Stimulated activated CD4-positive, alpha-beta T cell treated with anti-CD3 and anti-CD28 coated beads, Interleukin-4, amount 100 ng/mL, for 4 hours (primary cell): ENCODE data around the gene ERCC6L.

ENCODE experiments used
- DNase-seq, 2 experiments: peaks; one replicate each; pipeline ENCODE4 v3.0.0-alpha.2; 2020

Gene ERCC6L, protein sequence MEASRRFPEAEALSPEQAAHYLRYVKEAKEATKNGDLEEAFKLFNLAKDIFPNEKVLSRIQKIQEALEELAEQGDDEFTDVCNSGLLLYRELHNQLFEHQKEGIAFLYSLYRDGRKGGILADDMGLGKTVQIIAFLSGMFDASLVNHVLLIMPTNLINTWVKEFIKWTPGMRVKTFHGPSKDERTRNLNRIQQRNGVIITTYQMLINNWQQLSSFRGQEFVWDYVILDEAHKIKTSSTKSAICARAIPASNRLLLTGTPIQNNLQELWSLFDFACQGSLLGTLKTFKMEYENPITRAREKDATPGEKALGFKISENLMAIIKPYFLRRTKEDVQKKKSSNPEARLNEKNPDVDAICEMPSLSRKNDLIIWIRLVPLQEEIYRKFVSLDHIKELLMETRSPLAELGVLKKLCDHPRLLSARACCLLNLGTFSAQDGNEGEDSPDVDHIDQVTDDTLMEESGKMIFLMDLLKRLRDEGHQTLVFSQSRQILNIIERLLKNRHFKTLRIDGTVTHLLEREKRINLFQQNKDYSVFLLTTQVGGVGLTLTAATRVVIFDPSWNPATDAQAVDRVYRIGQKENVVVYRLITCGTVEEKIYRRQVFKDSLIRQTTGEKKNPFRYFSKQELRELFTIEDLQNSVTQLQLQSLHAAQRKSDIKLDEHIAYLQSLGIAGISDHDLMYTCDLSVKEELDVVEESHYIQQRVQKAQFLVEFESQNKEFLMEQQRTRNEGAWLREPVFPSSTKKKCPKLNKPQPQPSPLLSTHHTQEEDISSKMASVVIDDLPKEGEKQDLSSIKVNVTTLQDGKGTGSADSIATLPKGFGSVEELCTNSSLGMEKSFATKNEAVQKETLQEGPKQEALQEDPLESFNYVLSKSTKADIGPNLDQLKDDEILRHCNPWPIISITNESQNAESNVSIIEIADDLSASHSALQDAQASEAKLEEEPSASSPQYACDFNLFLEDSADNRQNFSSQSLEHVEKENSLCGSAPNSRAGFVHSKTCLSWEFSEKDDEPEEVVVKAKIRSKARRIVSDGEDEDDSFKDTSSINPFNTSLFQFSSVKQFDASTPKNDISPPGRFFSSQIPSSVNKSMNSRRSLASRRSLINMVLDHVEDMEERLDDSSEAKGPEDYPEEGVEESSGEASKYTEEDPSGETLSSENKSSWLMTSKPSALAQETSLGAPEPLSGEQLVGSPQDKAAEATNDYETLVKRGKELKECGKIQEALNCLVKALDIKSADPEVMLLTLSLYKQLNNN

DNA sequence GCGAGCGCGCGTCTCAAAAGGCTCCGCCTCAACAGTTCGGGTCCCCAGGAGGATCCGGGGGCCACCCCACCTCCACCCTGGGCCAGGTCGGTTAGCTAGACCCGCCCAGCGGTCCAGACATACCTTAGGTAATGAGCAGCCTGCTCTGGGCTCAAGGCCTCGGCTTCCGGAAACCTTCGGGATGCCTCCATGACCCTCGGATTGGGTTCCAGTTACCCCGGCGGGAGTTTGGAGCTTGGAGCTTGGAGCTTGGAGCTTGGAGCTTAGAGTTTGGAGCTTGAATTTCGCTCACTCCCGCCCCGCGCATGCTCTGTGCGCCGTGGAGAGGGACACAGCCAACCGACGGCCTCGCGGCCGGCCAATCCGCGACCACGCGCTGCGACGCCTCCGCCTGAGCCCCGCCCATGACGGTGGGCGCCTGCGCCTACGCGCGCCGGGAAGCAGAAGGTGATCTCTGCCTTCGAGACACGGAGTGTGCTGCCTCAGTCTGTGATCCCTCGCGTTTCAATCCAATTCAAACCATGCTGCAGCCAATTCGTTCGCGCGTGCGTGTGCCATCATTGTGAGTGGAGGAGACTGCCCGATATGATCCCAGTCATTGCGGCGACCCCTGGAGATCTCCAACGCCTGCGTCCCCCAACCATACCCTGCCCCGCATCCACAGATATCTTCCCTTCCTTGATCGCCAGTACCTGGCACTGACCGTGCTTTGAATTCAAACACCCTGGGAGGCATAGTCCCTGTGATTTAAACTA is at the start of gene ERCC6L:
ERCC6L (minus strand) TSS at position 307 of the 755 bp plus-strand sequence; CDS start at position 191, 116 bp downstream.
- DNase-seq, result peak; percentile 79 to 82

DNA sequence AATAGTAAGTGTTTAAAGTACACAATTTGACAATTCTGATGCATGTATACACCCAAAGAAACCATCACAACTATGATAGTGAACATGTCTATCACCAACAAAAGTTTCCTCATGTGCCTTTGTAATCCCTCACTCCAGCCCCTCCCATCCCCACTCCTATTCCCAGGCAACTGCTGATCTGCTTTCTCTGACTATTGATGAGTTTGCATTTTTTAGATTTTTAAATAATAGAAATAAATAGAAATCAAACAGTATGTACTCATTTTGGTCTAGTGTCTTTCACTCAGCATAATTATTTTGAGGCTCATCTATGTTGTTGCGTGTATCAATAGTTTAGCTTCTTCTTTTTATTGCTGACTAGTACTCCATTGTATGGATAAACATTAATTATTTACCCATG is 43.5 kb upstream of the ERCC6L start:
- no peak for DNase-seq

DNA sequence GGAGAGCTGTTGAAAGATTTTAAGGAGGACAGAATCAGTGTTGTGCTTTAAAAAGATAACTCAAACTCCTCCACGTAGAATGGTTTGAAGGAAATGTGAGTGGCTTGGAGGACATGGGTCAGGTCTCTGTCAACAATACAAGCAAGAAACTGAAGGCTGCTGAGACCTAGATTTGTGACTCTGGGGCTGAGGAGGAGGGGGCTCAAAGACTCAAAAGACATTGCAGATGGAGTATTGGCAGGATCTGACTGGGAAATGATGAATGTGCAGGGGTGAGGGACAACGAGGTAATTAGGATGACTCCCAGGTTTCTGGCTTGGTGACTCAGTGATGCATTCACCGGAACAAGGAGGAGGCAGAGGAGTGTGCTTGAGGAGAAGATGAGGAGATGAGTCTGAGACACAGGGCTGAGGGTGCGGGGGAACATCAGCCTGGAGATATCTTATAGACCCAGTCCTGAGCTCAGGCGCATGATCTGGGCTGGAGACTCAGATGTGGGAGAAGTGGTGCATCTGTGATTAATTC is 41.6 kb upstream of the ERCC6L start:
- no peak for DNase-seq

DNA sequence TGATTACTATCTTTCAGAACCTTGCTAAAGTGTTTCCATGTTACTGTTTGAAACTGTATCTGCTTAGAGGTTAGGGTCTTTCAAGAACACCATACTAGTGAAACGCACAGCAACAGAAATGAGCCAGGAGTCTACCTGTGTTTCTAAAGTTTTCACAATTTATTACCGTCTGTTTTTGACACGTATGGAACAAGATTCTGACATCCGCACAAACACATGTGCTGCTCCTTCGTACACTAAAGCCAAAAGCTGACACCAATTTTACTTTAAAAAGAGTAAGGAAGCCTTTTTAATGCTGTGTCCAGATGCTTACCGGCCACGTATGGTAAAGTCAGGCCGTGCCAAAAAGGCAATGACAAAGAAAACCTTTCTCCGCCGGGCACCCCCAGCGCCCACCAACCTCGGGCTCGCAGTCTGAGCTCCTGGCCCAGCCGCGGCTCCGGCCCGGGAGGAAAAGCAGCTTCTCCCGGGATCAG is 37.7 kb upstream of the ERCC6L start:
- DNase-seq, result no peak

DNA sequence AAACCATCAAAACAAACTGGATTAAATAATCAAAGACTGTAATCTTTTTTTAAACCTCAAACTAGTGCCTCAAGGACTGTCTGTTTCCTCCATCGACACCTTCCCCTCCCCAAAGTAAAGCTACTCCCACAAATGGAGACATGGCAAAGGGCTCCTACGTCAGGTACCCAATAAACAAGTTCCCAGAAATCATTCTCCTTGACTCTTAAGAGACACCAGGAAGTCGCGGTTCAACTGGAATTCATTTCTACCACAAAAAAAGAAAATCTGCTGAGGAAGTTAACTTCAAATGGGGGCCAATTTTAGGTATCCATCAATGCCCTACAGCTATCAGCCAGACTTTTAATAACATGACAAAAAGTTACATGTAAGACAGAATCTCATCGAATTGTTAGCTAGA is 35.7 kb upstream of the ERCC6L start:
- DNase-seq, result no peak

DNA sequence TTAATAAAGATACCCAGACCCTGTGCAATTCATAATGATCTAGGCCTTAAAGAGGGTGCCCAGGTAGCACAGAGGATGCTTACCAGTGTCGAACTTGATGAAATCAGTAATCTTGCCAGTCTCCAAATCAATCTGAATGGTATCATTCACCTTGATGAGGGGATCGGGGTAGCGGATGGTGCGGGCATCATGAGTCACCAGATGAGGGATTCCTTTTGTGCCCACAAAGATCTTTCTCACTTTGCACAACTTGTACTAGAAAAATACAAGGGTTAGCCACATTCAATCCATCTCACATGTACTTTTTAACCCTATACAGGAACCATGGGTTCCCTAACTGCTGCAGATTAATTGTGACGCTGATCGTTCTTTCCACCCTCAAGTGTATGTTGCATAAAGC is 34.9 kb upstream of the ERCC6L start:
- no peak for DNase-seq

DNA sequence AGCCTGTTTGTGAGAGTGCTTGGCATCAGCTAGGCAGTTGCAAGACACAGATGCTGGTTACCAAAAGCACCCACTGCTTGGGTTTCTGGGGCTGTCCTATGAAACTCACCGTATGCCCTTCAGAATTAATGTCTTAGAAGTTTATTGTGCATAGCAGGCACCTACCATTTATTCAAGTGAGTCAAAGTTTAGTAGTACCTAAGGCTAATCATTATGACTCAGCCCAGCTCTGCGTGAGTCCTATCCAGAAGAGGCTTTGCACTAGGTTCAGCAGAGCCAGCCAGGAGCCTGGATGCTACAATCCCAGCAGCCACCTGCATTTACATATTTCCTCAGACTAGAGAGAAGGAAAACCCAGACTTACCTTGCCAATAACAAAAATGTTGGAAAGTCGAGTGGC is 34.0 kb upstream of the ERCC6L start:
- no peak for DNase-seq

DNA sequence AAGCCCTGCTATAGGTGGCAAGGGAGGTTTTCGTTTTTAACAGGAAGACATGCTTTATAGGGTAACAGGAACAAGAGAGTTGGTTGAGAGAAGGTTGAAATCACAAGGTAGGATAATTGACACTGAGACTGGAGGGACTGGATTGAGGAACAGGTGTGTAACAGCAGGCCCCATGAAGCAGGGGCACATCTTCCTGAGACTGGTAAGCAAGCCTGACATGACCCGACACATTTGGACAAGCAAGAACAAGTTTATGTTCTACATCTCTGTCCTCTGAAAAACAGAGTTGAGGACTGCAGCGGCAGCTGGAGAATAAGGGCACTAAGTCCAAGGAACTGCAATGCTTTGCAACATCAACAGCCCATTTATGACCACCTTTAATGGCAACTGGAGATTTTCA is 33.0 kb upstream of the ERCC6L start:
- DNase-seq, result no peak

DNA sequence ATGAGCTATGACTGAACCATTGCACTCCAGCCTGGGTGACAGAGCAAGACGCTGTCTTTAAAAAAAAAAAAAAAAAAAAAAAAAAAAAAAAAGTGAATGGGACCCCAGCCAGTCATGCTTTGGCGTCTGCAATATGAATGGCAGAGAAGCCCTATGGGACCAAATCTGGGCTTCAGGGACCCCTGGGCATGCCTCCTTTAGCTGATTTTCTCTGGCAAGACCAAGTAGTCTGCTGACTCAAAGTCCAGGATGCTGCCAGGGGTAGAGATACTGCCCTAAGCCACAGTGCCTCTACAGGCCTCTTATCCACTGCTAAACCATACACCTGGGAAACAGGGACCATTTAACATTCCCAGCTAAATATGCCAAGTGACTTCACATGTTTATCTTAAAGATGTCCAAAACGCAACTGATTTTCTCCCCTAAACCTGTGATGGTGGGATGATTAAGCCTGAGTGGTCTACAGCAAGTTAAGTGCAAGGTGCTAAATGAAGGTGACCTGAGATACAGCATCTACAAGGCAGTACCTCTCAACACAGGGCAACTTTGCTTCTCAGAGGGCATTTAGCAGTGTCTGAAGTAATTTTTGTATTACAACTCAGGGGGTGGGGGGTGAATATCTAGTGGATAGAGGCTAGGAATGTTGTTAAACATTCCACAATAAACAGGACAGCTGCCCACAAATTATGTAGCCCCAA is 32.4 kb upstream of the ERCC6L start:
- DNase-seq, result no peak

DNA sequence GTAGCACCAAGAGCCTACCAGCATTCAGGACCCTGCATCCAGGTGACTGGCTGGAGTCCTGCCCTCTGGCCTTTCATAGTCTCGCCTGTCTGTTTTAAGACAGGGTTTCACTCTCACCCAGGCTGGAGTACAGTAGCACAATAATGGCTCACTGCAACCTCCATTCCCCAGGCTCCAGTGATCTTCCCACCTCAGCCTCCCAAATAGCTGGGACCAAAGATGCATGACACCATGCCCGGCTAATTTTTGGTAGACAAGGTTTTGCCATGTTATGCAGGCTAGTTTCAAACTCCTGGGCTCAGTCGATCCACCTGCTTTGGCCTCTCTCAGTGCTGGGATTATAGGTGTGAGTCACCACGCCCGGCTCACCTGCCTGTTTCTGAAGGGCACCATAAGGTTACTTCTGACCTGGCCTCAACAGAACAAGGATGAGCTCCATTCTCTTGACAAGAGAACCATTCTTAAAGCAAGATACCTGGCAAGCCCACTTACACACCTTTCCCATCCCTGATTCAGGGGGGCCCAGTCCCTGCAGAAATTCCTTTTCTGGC is 31.6 kb upstream of the ERCC6L start:
- no peak for DNase-seq

DNA sequence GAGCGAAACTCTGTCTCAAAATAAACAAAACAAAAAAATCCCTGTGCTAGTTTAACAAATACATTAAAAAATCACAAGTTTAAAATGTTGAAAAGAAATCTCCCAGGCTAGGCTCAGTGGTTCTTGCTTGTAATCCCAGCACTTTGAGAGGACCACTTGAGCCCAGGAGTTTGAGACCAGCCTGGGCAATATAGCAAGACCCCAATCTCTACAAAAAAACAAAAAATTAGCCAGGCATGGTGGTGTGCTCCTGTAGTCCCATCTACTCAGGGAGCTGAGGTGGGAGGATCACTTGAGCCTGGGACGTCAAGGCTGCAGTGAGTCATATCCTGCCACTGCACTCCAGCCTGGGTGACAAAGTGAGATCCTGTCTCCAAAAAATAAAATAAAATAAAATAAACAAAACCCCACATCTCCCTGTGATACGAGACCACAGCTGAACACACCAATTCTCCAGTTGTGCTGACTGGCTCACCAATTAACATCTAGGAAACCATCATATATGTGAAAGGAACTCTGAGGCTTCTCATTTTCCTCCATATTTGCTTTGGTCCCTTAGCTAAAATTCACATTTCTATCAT is 30.9 kb upstream of the ERCC6L start:
- DNase-seq, result peak in 1 of 2 experiments; percentile 51

DNA sequence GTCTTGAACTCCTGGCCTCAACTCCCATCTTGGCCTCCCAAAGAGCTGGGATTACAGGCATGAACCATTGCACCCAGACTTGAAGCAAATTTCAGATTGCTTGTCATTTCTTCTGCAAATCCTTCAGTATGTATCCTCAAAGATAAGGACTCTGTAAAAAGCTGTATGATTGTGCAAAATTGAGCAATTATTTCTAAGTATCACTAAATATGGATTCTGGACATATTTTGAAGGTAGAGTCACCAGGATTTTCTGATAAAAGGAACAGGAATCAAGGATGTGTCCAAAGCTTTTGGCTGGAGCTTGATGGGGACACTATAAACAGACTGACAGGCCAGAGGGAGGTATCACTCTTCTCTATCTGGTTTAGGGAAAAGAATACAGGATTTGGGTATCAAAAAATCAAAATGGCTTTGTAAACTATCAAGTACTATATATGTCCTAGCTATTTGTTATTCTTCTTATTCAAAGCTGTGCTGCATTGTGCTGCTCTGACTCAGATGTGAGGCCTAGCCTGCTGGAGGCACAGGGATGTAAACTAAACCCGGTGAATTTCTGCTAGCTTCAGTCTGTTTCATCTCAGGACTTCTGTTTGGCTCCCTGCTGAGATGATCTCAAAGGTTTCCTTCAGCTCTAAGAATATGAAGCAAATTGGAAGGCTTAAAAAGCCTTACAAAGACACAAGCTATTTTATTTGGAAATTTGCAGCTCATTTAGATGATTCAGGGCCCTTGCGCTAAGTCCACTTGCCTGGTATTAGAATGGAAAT is 30.0 kb upstream of the ERCC6L start:
- no peak for DNase-seq

DNA sequence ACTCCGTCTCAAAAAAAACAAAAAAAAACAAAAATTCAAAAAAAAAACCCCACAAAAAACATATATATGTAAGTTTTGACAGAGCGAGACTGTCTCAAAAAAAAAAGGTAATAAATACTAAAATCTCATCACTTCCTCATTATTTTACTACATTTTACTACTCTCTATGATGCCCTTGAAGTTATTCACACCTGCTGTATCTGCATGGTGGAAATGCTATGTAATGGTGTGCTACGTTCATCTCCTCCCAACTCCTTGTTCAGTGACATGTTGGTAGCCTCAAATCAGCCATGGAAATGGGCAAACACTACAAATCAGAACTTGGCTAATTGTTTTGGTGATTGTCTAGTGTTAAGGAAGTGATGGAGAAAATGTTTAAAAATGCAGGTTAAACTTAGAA is 26.4 kb upstream of the ERCC6L start:
- DNase-seq, result no peak

DNA sequence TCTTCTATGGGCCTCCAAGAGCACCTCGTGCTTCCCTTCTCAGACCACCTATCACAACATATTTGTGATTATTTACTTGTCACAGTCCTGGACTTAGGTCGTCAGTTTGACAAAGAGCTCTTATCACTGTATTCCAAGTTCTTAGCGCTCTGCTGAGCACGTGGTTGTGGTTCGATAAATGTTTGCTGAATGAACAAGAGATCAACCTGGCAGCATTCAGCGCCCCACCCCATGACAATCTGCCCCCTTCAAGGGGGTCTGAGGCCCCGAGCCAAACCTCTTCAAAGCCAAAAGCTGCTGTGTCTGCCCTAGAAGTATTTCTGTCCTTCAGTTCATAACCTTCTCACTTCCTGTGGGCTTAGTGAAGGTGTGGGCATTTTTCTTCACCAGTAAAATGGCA is 23.2 kb upstream of the ERCC6L start:
- no peak for DNase-seq

DNA sequence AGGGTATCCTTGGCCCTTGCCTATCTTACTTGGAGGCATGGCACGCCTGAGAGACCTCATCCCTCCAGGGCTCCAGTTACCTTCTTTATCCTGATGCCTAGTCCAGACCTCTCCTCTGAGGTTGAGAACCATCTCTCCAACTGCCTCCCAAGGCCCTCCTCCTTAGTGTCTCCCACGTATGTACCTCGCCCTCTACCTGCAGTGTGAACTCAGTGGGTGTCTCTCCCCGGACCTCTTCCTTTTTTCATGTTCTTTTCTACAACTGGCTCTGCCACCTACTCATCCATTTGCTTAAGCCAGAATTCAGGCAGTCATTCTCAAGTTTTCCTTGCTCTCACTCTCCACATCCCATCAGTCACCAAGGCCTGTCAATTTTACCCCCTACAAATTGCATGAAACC is 21.6 kb upstream of the ERCC6L start:
- no peak for DNase-seq

DNA sequence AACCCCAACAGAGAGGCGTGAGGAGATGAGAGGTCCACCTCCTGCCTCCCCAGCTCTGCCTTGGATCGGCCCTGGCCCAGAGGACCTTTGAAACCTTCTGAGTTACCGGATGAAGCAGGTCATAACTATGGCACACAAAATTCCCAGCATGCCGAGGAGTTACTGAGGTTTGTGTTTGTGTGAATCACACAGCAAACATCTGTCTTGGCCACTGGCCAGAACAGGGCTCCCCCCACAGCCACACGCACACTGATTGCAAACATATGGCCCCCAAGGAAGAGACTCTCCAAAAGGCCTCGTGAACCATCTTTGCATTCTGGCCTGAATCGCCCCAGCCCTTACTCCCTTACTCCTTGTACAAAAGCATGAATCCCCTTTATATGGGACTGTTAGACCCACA is 19.3 kb upstream of the ERCC6L start:
- DNase-seq, result no peak

DNA sequence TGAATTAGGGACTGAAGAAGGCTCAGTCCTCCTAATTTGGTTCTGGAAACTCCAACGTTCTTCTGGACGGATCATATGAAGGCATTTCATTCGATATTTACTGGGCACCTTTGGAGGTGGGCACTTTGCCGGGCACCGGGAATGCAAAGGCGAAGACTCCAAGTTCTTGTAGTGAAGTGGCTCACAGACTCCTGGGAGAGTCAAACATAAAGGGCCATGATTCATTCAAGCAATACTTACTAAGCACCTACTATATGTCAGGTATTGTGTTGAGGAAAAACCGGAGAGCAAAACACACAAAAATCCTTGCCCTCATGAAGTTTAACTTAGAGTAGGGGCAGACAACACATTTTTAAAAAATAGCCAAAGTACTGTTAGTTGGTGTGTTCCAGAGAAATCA is 17.0 kb upstream of the ERCC6L start:
- DNase-seq, result no peak

DNA sequence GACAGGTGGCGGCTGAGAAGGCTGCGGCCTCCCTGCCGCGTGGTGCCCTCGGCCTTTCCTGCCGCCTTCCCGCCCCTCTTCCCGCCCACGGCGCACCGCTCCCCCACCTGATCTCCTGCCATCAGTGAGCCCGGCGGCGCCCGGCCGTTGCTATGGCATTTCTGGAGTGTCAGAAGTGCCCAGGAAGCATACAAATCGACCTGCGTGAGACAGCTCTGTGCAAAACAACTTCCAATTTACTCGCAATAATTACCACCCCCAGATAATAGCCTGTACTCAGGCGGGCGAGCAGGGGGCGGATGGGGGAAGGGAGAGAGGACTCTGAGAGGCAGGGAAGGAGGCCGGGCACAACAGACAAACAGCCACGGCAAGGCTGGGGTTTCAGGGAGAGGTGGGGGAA is 16.6 kb upstream of the ERCC6L start:
- no peak for DNase-seq

DNA sequence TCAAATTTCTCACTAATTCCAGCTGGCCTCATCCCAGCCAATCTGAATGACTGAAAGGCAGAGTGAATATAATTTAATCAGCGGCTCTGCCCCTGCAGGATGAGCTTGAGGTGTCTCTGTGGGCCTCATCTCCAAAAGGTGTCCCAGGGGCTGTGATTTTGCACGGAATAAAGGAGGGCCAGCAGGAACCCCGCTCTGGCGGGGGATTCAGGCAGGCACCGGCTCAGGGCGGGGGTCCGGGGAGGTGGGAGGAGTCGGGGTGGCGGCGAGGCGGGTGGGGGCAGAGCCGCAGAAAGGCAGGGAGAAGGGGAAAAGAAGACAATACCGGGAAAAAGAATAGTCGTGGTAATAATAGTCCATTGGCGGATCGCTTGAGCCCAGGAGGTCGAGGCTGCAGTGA is 16.0 kb upstream of the ERCC6L start:
- DNase-seq, result no peak

DNA sequence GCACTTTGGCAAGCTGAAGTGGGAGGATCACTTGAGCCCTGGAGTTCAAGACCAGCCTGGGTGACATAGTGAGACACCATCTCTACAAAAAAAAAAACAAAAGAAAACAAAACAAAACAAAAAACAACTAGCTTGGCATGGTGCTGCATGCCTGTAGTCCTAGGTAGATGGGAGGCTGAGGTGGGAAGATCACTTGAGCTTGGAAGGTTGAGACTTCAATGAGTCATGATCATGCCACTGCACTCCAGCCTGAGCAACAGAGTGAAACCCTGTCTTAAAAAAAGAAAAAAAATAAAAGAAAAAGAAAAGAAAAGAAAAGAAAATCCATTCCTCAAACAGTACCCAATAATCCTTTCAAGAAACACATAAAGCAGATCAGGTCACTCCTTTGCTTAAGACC is 14.9 kb upstream of the ERCC6L start:
- no peak for DNase-seq
